B cell (primary cell): Measurements from ENCODE around the gene MEGF11. TPM values are rescaled to one million over a fixed set of nuclear protein-coding genes. Genes with fewer than 3 reads are reported as not detected.

Experiments
- ATAC-seq: fragments of 200-7000 bp; cut with Tn5 transposase; one replicate; pipeline ENCODE4 v1.10.0; 2021; ENCODE audit warnings: low read depth, mild to moderate bottlenecking, moderate number of reproducible peaks, moderate library complexity
- CTCF ChIA-PET: fragments of 350-600 bp; sonication (Branson Sonifier 250); formaldehyde crosslinking; loops from one replicate; lab custom pipeline; 2021; ENCODE audit warnings: antibody characterized with exemption, inconsistent platforms; lab: Charles Lee
- POLR2A ChIA-PET: fragments of 350-600 bp; sonication (Branson Sonifier 250); formaldehyde crosslinking; loops from one replicate; lab custom pipeline; 2021; ENCODE audit warnings: antibody characterized with exemption; lab: Charles Lee
- DNase-seq: peaks from one replicate; pipeline ENCODE4 v3.0.0; 2013
- H2AFZ ChIP-seq: 2 replicates; pipeline ENCODE4 v1.6.1; 2012; ENCODE audit warnings: mild to moderate bottlenecking, low read depth, low read length; ENCODE audit not compliant: insufficient read depth, poor library complexity, severe bottlenecking
- H3K27ac ChIP-seq, 2 donors: 1 replicate in 1 of 2; 2 replicates in 1 of 2; pipeline ENCODE4 v1.5.1; 2012 to 2013; ENCODE audit warnings: low read length in 2 of 2, mild to moderate bottlenecking in 2 of 2, moderate library complexity in 1 of 2
- H3K27me3 ChIP-seq, 4 experiments: fragments of 200-600 bp in 1 of 4; sonication (generic) in 1 of 4; replicated peaks in 1 of 4; 1 replicate in 2 of 4; 2 replicates in 2 of 4; pipeline versions ENCODE4 v1.6.1 to v1.7.0; 2013 to 2016; ENCODE audit warnings: low read length in 3 of 4, mild to moderate bottlenecking in 2 of 4, mixed read lengths in 1 of 4, moderate library complexity in 1 of 4; ENCODE audit not compliant: insufficient read depth in 4 of 4, control insufficient read depth in 3 of 4; ENCODE audit errors: control extremely low read depth in 1 of 4
- H3K36me3 ChIP-seq, 2 experiments: replicated peaks in 1 of 2; 1 replicate in 1 of 2; 2 replicates in 1 of 2; pipeline versions ENCODE4 v1.6.1 to v1.7.1; 2013; ENCODE audit warnings: low read length in 1 of 2; ENCODE audit not compliant: insufficient read depth in 2 of 2, control insufficient read depth in 1 of 2; ENCODE audit errors: control extremely low read depth in 1 of 2, extremely low read depth in 1 of 2
- H3K4me1 ChIP-seq, 2 donors: fragments of 200-600 bp in 1 of 2; sonication (generic) in 1 of 2; 1 replicate in 1 of 2; 2 replicates in 1 of 2; pipeline versions ENCODE4 v1.5.1 to v1.6.1; 2013 to 2017; ENCODE audit warnings: low read length in 2 of 2; ENCODE audit not compliant: control insufficient read depth in 2 of 2, insufficient read depth in 2 of 2
- H3K4me2 ChIP-seq: replicated peaks from 2 replicates; pipeline ENCODE3; 2012; ENCODE audit warnings: mild to moderate bottlenecking, low read depth, low read length; ENCODE audit not compliant: poor library complexity, severe bottlenecking
- H3K4me3 ChIP-seq, 5 experiments: fragments of 200-600 bp in 1 of 5; sonication (generic) in 1 of 5; 1 replicate in 3 of 5; 2 replicates in 2 of 5; pipeline versions ENCODE4 v1.5.1 to v1.7.0; 2011 to 2016; ENCODE audit warnings: low read length in 4 of 5, mild to moderate bottlenecking in 4 of 5, low read depth in 2 of 5, control low read depth in 1 of 5, moderate library complexity in 1 of 5; ENCODE audit not compliant: insufficient read depth in 1 of 5; ENCODE audit errors: control extremely low read depth in 1 of 5, extremely low read depth in 1 of 5
- H3K79me2 ChIP-seq: fragments of 200-600 bp; sonication (generic); one replicate; pipeline ENCODE4 v1.6.0; 2016; ENCODE audit warnings: low read length; ENCODE audit not compliant: control insufficient read depth, insufficient read depth
- H3K9ac ChIP-seq: fragments of 200-600 bp; sonication (generic); 2 replicates; pipeline ENCODE4 v1.6.1; 2017; ENCODE audit warnings: mild to moderate bottlenecking, low read length, moderate library complexity
- H3K9me3 ChIP-seq, 3 donors: one replicate each; pipeline versions ENCODE4 v1.6.1 to v1.7.1; 2013; ENCODE audit warnings: low read length in 2 of 3; ENCODE audit not compliant: control insufficient read depth in 2 of 3, insufficient read depth in 1 of 3; ENCODE audit errors: control extremely low read depth in 1 of 3
- H4K20me1 ChIP-seq: 2 replicates; pipeline ENCODE4 v1.6.0; 2012; ENCODE audit warnings: mild to moderate bottlenecking, low read length; ENCODE audit not compliant: insufficient read depth, control insufficient read depth, poor library complexity, severe bottlenecking
- H3K27ac Mint-ChIP-seq: one replicate; pipeline ENCODE4 v1.8.0; 2021; ENCODE audit warnings: mixed read lengths
- H3K27me3 Mint-ChIP-seq: one replicate; pipeline ENCODE4 v1.8.0; 2021; ENCODE audit warnings: mixed read lengths
- H3K4me1 Mint-ChIP-seq: one replicate; pipeline ENCODE4 v1.8.0; 2021; ENCODE audit warnings: mixed read lengths
- H3K4me3 Mint-ChIP-seq: one replicate; pipeline ENCODE4 v1.8.0; 2021; ENCODE audit warnings: mixed read lengths
- H3K9me3 Mint-ChIP-seq: one replicate; pipeline ENCODE4 v1.8.0; 2022; ENCODE audit warnings: mixed read lengths; ENCODE audit not compliant: insufficient read depth
- EZH2 ChIP-seq: IDR thresholded peaks from 2 replicates; pipeline ENCODE4 v1.6.1; 2012; ENCODE audit warnings: borderline replicate concordance, low read depth, mild to moderate bottlenecking, moderate library complexity, low read length; ENCODE audit not compliant: insufficient read depth, poor library complexity, severe bottlenecking
- WGBS: methylation state at CpG from one replicate; pipeline ENCODE4 v1.1.5; 2013; ENCODE audit warnings: missing lambda C conversion rate; ENCODE audit not compliant: insufficient coverage; 5-methylcytosine and 5-hydroxymethylcytosine counted together
- intact Hi-C: fragments of 100-400 bp; cut with micrococcal nuclease; formaldehyde crosslinking; loops from one replicate; pipeline ENCODE4 v1.10.0; 2022
- polyA plus RNA-seq: library from polyadenylated mRNA; depleted of rRNA; stranded (reverse); fragments of >200 nt; gene quantifications from 2 replicates; pipeline ENCODE4 v1.2.3, GENCODE V29; 2012
- total RNA-seq, 2 donors: library from RNA; stranded (reverse); fragments of 120-200 nt in 1 of 2; gene quantifications; 1 replicate in 1 of 2; 2 replicates in 1 of 2; pipeline versions ENCODE4 v1.2.3 to v1.2.4, GENCODE V29; 2013 to 2022
- TF ChIP-seq, protein P1 (sequence below): fragments of 200-600 bp; IDR thresholded peaks from one replicate; pipeline ENCODE4 v1.8.0; 2022; ENCODE audit warnings: antibody characterized with exemption, mild to moderate bottlenecking

Gene MEGF11
- total and polyA plus RNA-seq, 2 donors (not counting 1 experiment from before 2014, with no cell fraction given) = 0.04 to 0.34 TPM

DNA sequence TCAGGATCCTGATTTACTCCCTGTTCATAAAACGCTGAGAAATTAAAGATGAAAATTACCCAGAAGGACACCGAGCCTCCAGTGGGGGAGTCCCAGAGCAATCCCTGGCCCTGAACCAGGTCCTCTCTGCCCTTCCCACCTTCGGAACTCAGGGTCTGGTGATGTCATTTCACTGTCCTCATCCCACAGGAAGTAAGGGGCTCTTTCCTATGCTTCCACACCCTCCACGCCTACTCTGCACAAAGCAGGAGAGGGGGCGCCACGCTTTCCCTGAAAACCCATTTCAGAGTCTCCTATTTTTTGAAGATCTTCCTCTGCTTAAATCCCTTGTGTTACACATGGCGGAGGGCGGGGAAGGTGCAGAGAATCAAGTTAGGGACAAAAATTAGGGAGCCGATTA is 18.8 kb downstream of the MEGF11 start:
- 74% methylated on average over 5 of the region's 9 CpGs for WGBS
- Histone ChIP-seq H3K79me2 (no peaks in the 10 kb centered on the region), H3K4me1 (no peaks in the 10 kb centered on the region), H3K27me3 (peaks cover 0 to 7% (median 0%) of the 10 kb centered on the region in 4 experiments), H3K4me2 (no peak overlapping the region), H3K9me3 (no peaks in the 10 kb centered on the region), H2AFZ (no peak overlapping the region), H3K4me3 (no peak overlapping the region), H3K27ac (no peak overlapping the region), H4K20me1 (no peaks in the 10 kb centered on the region), H3K36me3 (no peaks in the 10 kb centered on the region), H3K9ac (no peak overlapping the region)
- Mint-ChIP-seq H3K27me3 (peaks cover 16% of the 10 kb centered on the region), H3K4me3 (no peak overlapping the region), H3K27ac (no peak overlapping the region), H3K9me3 (no peaks in the 10 kb centered on the region), H3K4me1 (no peaks in the 10 kb centered on the region)
- ATAC-seq (no peak), DNase-seq (no peak)
- ChIA-PET POLR2A (no interaction called here), CTCF (no interaction called here)
- intact Hi-C loops = no loop called here
- TF ChIP-seq, protein P1, sequence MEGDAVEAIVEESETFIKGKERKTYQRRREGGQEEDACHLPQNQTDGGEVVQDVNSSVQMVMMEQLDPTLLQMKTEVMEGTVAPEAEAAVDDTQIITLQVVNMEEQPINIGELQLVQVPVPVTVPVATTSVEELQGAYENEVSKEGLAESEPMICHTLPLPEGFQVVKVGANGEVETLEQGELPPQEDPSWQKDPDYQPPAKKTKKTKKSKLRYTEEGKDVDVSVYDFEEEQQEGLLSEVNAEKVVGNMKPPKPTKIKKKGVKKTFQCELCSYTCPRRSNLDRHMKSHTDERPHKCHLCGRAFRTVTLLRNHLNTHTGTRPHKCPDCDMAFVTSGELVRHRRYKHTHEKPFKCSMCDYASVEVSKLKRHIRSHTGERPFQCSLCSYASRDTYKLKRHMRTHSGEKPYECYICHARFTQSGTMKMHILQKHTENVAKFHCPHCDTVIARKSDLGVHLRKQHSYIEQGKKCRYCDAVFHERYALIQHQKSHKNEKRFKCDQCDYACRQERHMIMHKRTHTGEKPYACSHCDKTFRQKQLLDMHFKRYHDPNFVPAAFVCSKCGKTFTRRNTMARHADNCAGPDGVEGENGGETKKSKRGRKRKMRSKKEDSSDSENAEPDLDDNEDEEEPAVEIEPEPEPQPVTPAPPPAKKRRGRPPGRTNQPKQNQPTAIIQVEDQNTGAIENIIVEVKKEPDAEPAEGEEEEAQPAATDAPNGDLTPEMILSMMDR = no peak
- no peak for TF ChIP-seq EZH2

DNA sequence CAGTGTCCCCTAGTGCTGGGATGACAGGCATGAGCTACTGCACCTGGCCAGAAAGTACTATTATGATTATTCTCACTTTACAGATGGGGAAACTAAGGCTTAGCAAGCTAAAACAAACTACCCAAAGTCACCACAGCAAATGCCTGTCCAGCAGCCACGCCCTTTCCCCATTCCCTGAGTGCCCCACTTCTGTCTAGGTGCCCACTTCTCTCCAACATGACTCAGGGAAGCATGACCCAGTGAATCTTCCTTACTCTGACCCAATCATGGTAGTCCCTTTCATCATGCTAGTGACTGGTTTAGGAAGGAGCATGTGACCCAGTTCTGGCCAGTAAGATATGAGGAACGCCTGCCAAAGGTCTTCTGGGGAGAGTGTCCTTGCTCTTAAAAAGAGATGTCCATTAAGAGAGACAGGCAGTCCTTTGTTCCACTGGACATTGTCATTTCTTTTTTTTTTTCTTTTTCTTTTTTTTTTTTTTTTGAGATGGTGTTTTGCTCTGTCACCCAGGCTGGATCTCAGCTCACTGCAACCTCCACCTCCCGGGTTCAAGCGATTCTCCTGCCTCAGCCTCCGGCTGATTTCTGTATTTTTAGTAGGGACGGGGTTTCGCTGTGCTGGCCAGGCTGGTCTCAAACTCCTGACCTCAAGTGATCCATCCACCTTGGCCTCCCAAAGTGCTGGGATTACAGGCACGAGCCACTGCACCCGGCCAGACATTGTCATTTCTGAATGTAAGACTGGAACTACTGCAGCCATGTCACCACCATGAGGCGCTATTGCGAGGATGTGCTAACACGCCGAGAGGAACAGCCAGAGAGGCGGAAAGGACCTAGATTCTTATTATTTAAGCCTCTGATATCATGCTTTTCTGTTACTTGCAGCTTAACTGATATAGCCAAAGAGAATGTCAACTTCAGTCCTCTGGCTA is 19.8 kb downstream of the MEGF11 start:
- H3K36me3 ChIP-seq = no peaks in the 10 kb centered on the region
- no peak overlapping the region for H3K4me2 ChIP-seq
- Mint-ChIP-seq H3K27ac (no peak overlapping the region), H3K27me3 (peaks cover 16% of the 10 kb centered on the region), H3K4me1 (no peaks in the 10 kb centered on the region), H3K4me3 (no peak overlapping the region), H3K9me3 (no peaks in the 10 kb centered on the region)
- POLR2A ChIA-PET = no interaction called here
- no peak overlapping the region for H3K4me3 ChIP-seq
- ATAC-seq (no peak), DNase-seq (no peak)
- WGBS = 90% methylated on average over 10 of the region's 14 CpGs
- peaks cover 0 to 7% (median 0%) of the 10 kb centered on the region in 4 experiments for H3K27me3 ChIP-seq
- H3K9ac ChIP-seq = no peak overlapping the region
- TF ChIP-seq EZH2 = no peak
- TF ChIP-seq, protein P1 = no peak
- no peak overlapping the region for H2AFZ ChIP-seq
- intact Hi-C loops = no loop called here
- H3K4me1 ChIP-seq = no peaks in the 10 kb centered on the region
- no peaks in the 10 kb centered on the region for H4K20me1 ChIP-seq
- no peaks in the 10 kb centered on the region for H3K79me2 ChIP-seq
- CTCF ChIA-PET = no interaction called here
- no peak overlapping the region for H3K27ac ChIP-seq
- peaks cover 0 to 2% (median 0%) of the 10 kb centered on the region in 3 donors for H3K9me3 ChIP-seq
